VCaP (cell line): Measurements from ENCODE around the gene AP4S1.
A peak's percentile ranks its signal among the peaks of the same experiment; 100 is the strongest.

Experiments used
- H3K27ac ChIP-seq: fragments of 450-650 bp; 2 replicates; pipeline ENCODE4 v1.5.1; 2017
- CTCF ChIP-seq: fragments of 450-650 bp; conservative IDR thresholded peaks from 2 replicates; pipeline ENCODE4 v1.5.1; 2017; ENCODE audit warnings: mild to moderate bottlenecking, moderate library complexity

AP4S1 gene

GRCh38 chr14:30988509-30988908, 36.9 kb upstream of the AP4S1 start:
- H3K27ac ChIP-seq = peak overlapping the region; percentile 5
- TF ChIP-seq CTCF = no peak

- TF ChIP-seq CTCF = no peak
- H3K27ac ChIP-seq = no peak overlapping the region
Observed at GRCh38 chr14:30990770-30991169, 34.7 kb upstream of the AP4S1 start.

GRCh38 chr14:30991408-30991807, 34.0 kb upstream of the AP4S1 start:
- H3K27ac ChIP-seq = no peak overlapping the region
- TF ChIP-seq CTCF = no peak

DNA sequence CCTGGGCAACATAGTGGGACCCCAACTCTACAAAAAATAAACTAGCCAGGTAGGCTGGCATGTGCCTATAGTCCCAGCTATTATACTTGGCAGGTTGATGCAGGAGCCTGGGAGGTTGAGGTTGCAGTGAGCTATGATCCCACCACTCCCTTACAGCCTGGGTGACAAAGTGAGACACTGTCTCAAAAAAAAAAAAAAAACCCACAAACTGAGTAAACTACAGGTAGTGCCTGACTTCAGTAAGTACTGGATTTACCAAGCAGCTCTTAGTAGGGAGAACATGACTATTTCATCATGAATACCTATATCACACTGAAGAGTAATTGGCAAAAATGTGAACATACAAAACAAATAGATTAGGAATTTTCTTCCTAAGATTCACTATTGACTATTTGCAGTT, 32.4 kb upstream of the AP4S1 start:
- TF ChIP-seq CTCF = no peak
- no peak overlapping the region for H3K27ac ChIP-seq

DNA sequence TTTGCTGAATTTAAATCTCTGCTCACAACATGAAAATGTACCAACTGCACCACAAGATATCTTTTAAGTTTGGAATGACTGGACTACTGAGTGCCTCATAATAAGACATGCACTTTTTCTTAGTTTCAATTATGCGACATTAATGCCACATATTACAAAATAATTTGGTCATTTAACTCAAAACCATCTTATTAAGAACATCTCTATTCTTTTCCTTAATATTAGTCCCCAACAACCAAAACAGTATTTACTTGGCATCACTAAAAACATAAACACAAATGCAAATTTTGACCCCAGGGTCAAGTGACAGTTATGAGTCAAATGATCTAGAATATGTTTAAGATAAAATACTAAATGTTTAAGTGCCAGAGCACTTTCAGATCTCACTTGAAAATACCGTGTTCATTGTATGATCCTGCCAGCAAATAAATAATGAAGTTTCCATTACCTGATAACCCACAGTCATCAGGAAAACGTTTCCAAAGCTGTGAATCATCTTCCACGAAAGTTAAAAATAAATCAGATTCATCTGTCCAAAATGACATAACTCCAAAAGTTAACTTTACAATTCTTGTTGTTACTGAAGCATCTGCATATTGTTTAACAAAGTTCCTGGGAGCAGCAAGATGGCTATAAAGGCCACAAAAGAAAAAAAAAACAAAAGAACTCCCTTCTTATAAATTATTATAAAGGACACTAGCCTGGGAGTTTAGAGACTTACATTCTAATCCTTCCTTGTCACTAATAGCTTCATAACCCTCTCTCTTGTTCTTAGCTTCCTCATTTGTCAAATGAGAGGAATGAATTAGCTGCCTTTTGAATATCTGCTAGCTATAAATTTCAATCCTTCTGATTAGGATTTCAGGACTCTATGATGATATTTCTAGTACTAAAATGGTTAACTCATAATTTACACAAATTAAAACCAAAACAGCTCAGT, 30.5 kb upstream of the AP4S1 start:
- no peak for TF ChIP-seq CTCF
- no peak overlapping the region for H3K27ac ChIP-seq

- no peak for TF ChIP-seq CTCF
- H3K27ac ChIP-seq = no peak overlapping the region
Observed at GRCh38 chr14:30995689-30996088, 29.8 kb upstream of the AP4S1 start.

DNA sequence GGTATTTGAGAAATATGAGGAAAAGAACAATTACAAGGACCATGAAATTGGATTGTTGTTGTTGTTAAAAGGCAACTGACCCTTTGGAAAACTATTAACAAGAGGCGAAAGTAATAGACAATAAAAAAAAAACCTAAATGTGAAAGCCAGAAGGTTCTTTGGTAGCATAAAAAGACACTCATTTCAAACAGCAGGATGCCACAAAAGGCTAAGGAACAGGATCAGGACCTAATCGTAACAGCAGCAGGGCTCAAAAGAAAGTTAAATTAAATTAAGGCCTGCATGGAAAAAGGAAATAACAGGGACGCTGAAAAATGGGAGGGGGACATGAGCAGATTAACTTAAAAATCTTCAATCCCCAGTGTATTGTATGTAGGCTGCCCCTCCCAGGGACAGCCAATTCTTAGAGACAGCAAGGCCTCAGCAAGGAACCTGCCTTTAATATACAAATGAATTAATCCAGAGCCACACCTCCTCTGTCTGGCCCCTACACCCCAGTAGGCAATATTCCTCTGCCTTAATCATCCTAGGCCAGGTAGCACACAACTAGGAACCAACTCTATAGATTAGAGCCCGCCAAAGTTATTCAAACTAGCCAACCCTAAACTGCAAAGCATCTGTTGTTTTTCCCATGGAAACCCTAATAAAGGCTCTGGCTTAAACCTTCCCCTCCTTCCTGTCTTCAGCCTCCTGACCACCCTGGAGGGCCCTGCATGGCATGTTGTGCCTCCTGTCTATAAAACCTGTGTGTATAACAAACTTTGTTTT, 28.4 kb upstream of the AP4S1 start:
- H3K27ac ChIP-seq = no peak overlapping the region
- no peak for TF ChIP-seq CTCF
